Transverse colon (tissue), 4 donors: ENCODE results near the gene ACTRT2. TPM values are rescaled to one million over a fixed set of nuclear protein-coding genes. Genes with fewer than 3 reads are reported as not detected.

ENCODE experiments used
- DNase-seq: peaks from one replicate; pipeline ENCODE4 v3.0.0-alpha.2; 2019
- H3K27ac ChIP-seq, 4 donors: fragments of 200-600 bp; sonication (generic); 2 replicates each; pipeline ENCODE4 v1.5.1; 2016 to 2018; ENCODE audit warnings: inconsistent platforms in 4 of 4
- H3K27me3 ChIP-seq: fragments of 200-600 bp; sonication (generic); 2 replicates; pipeline ENCODE4 v1.5.1; 2017; ENCODE audit warnings: inconsistent platforms
- H3K36me3 ChIP-seq, 4 donors: fragments of 200-600 bp; sonication (generic); 2 replicates each; pipeline ENCODE4 v1.5.1; 2017 to 2019; ENCODE audit warnings: inconsistent platforms in 4 of 4
- H3K4me1 ChIP-seq, 4 donors: fragments of 200-600 bp; sonication (generic); 2 replicates each; pipeline ENCODE4 v1.5.1; 2017 to 2020; ENCODE audit warnings: inconsistent platforms in 4 of 4
- H3K4me3 ChIP-seq, 4 donors: fragments of 200-600 bp; sonication (generic); 1 replicate in 1 of 4; 2 replicates in 3 of 4; pipeline versions ENCODE4 v1.5.1 to v1.6.1; 2017 to 2019; ENCODE audit warnings: inconsistent platforms in 4 of 4
- H3K9me3 ChIP-seq, 2 donors: fragments of 200-600 bp; sonication (generic); 2 replicates each; pipeline ENCODE4 v1.5.1; 2017 to 2019; ENCODE audit warnings: inconsistent platforms in 2 of 2
- CTCF ChIP-seq, 5 experiments: fragments of 200-600 bp in 3 of 5; fragments of 450-650 bp in 2 of 5; sonication (generic) in 3 of 5; IDR thresholded peaks; 1 replicate in 2 of 5; 2 replicates in 3 of 5; pipeline ENCODE4 v1.5.1; 2016 to 2017; ENCODE audit warnings: antibody characterized with exemption in 5 of 5, inconsistent platforms in 3 of 5, mild to moderate bottlenecking in 2 of 5, moderate library complexity in 1 of 5
- EP300 ChIP-seq: sonication (generic); formaldehyde crosslinking; IDR thresholded peaks from one replicate; pipeline ENCODE4 v1.6.1; 2017; ENCODE audit warnings: antibody characterized with exemption, low read depth
- POLR2A ChIP-seq: fragments of 450-650 bp; IDR thresholded peaks from one replicate; pipeline ENCODE4 v1.6.1; 2016; ENCODE audit warnings: antibody characterized with exemption, mild to moderate bottlenecking, moderate library complexity
- POLR2AphosphoS5 ChIP-seq, 3 donors: sonication (generic); formaldehyde crosslinking; IDR thresholded peaks; one replicate each; pipeline ENCODE4 v1.6.1; 2016; ENCODE audit warnings: antibody characterized with exemption in 3 of 3
- WGBS, 2 donors: methylation state at CpG; one replicate each; pipeline ENCODE4 v1.1.5; 2018; ENCODE audit warnings: low coverage in 1 of 2; 5-methylcytosine and 5-hydroxymethylcytosine counted together
- in situ Hi-C, 4 donors: fragments of 200-750 bp; cut with MboI; loops; one replicate each; pipeline versions ENCODE4 v1.15.0 to v1.15.1; 2017; ENCODE audit warnings: low sequenced_read_pairs in 3 of 4, low pct_ligation_motif_present in 1 of 4, low pct_unique_long_range_greater_than_20kb in 1 of 4
- intact Hi-C: fragments of 100-400 bp; cut with DNase I; formaldehyde crosslinking; loops from one replicate; pipeline ENCODE4 v1.15.1; 2023; ENCODE audit warnings: low total_unique reads
- total RNA-seq, 4 donors: library from RNA; depleted of rRNA; stranded (reverse); fragments of >200 nt; gene quantifications; one replicate each; pipeline ENCODE4 v1.1.0, GENCODE V29; 2016

The ACTRT2 gene
- total RNA-seq, 4 donors from 2014 or later, result not detected

- intact Hi-C loops (no loop called here), in situ Hi-C loops (no loop called here)
- 45 to 80% methylated on average over 2 to 11 of the region's 11 CpGs for WGBS, 2 donors
- no peak for TF ChIP-seq CTCF (IDR thresholded peaks at IDR 0.05)
- TF ChIP-seq POLR2A, result no peak
- TF ChIP-seq EP300, result no peak
- no peak for TF ChIP-seq POLR2AphosphoS5 (IDR thresholded peaks at IDR 0.05)
- Histone ChIP-seq H3K36me3 (no peaks in the 10 kb centered on the region), H3K9me3 (no peaks in the 10 kb centered on the region), H3K27ac (no peak overlapping the region), H3K4me1 (no peaks in the 10 kb centered on the region), H3K27me3 (peaks cover 29% of the 10 kb centered on the region), H3K4me3 (no peak overlapping the region)
- peak; percentile 3 for DNase-seq
Observed at GRCh38 chr1:3026581-3027391, 5.5 kb downstream of the ACTRT2 start.

- intact Hi-C loops, result no loop called here
- Histone ChIP-seq H3K4me1 (no peaks in the 10 kb centered on the region), H3K9me3 (no peaks in the 10 kb centered on the region), H3K27me3 (peaks cover 38% of the 10 kb centered on the region), H3K36me3 (no peaks in the 10 kb centered on the region), H3K4me3 (no peak overlapping the region), H3K27ac (no peak overlapping the region)
- WGBS, 2 donors, result 82% methylated on average over 15 of the region's 20 CpGs; no CpG with 5 or more reads in 1 of the 2 donors
- in situ Hi-C loops, result no loop called here
- no peak for DNase-seq
- TF ChIP-seq POLR2A (no peak), CTCF (IDR thresholded peaks at IDR 0.05) (no peak), EP300 (no peak), POLR2AphosphoS5 (IDR thresholded peaks at IDR 0.05) (no peak)
Observed at GRCh38 chr1:3027611-3028371, 6.5 kb downstream of the ACTRT2 start.

- H3K4me1 ChIP-seq, result no peaks in the 10 kb centered on the region
Observed at GRCh38 chr1:3028531-3029282, 7.4 kb downstream of the ACTRT2 start.

More at GRCh38 chr1:3028531-3029282, 7.4 kb downstream of the ACTRT2 start:
- H3K36me3 ChIP-seq, result no peaks in the 10 kb centered on the region
- no peak overlapping the region for H3K27ac ChIP-seq
- no peak for DNase-seq
- no peaks in the 10 kb centered on the region for H3K9me3 ChIP-seq
- intact Hi-C loops (no loop called here), in situ Hi-C loops (no loop called here)
- no peak for TF ChIP-seq CTCF (IDR thresholded peaks at IDR 0.05)
- WGBS, 2 donors, result 33% methylated on average over 23 of the region's 32 CpGs; no CpG with 5 or more reads in 1 of the 2 donors
- no peak overlapping the region for H3K4me3 ChIP-seq
- H3K27me3 ChIP-seq, result peaks cover 38% of the 10 kb centered on the region
